Liver (tissue), 3 donors: ENCODE results near the gene SFT2D2.

Experiments used
- EGR1 ChIP-seq, 2 donors: IDR thresholded peaks; 2 replicates each; pipeline ENCODE4 v1.6.1; 2016 to 2018; ENCODE audit warnings: antibody characterized with exemption in 2 of 2, low read depth in 2 of 2
- FOXA1 ChIP-seq: IDR thresholded peaks from 2 replicates; pipeline ENCODE4 v1.6.1; 2016; ENCODE audit warnings: antibody characterized with exemption
- GABPA ChIP-seq, 2 donors: IDR thresholded peaks in 1 of 2; conservative IDR thresholded peaks in 1 of 2; 2 replicates each; pipeline ENCODE4 v1.6.1; 2016; ENCODE audit warnings: antibody characterized with exemption in 2 of 2, mild to moderate bottlenecking in 1 of 2, moderate library complexity in 1 of 2
- JUND ChIP-seq, 2 donors: IDR thresholded peaks; 2 replicates each; pipeline ENCODE4 v1.6.1; 2016; ENCODE audit warnings: antibody characterized with exemption in 2 of 2
- RAD21 ChIP-seq, 2 donors: IDR thresholded peaks; 2 replicates each; pipeline ENCODE4 v1.6.1; 2016; ENCODE audit warnings: antibody characterized with exemption in 2 of 2, mild to moderate bottlenecking in 2 of 2
- REST ChIP-seq: IDR thresholded peaks from 2 replicates; pipeline ENCODE4 v1.6.1; 2016; ENCODE audit warnings: antibody characterized with exemption, mild to moderate bottlenecking
- RXRA ChIP-seq, 2 donors: IDR thresholded peaks; 2 replicates each; pipeline ENCODE4 v1.6.1; 2017 to 2018; ENCODE audit warnings: antibody characterized with exemption in 2 of 2, mild to moderate bottlenecking in 1 of 2
- SP1 ChIP-seq: IDR thresholded peaks from 2 replicates; pipeline ENCODE4 v1.6.1; 2018; ENCODE audit warnings: antibody characterized with exemption, mild to moderate bottlenecking
- TAF1 ChIP-seq: conservative IDR thresholded peaks from 2 replicates; pipeline ENCODE4 v1.6.1; 2016; ENCODE audit warnings: antibody characterized with exemption, mild to moderate bottlenecking
- YY1 ChIP-seq: IDR thresholded peaks from 2 replicates; pipeline ENCODE4 v1.6.1; 2016; ENCODE audit warnings: antibody characterized with exemption, mild to moderate bottlenecking
- TF ChIP-seq, protein P1 (sequence below): fragments of 150-350 bp; IDR thresholded peaks from 2 replicates; pipeline ENCODE4 v1.5.1; 2017; ENCODE audit warnings: improper control_type of control experiment, low read depth, low read length; ENCODE audit not compliant: missing input control
- TF ChIP-seq, protein P2 (sequence below): IDR thresholded peaks from 2 replicates; pipeline ENCODE4 v1.6.1; 2016; ENCODE audit warnings: antibody characterized with exemption
- TF ChIP-seq, protein P3 (sequence below): IDR thresholded peaks from 2 replicates; pipeline ENCODE4 v1.6.1; 2016; ENCODE audit warnings: antibody characterized with exemption
- TF ChIP-seq, protein P4 (sequence below): IDR thresholded peaks from 2 replicates; pipeline ENCODE4 v1.6.1; 2016; ENCODE audit warnings: antibody characterized with exemption
- donor health status: healthy.
- donor health status: healthy.

DNA sequence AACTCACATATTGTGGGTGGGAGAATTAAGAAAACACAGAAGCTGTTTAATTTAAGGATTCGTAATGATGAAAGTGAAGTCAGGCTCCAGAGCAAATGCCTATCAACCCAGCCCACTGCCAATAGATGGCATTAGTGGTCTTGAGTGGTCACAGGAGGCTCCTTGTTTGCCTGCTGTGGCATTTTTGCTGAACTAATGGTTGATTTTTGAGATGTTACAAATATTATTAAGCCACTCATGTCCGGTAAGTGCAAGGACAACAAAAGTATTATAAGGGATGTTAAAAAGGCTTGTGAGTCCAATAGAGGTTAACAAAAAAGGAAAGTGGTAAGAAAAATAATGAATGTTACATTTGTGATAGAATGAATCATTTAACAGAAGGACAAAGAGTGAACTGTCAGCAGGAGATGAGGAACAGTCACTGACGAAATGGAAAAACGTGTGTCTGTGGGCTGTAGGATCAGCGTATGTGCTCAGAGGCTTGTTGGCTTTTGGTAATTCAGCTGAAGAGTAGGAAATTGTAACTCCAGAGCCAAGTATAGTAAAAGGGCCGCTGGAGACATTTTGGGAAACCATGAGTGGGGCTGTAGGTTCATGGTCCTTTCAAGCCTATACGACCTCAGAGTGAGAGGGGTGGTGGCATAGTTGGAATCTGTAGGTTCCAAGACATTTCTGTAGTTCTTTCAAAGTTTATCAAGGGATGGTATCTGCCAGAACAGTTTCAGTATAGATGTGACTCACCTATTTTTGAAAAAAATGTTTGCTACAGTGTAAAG is 11.2 kb downstream of the SFT2D2 start:
- TF ChIP-seq, protein P1, sequence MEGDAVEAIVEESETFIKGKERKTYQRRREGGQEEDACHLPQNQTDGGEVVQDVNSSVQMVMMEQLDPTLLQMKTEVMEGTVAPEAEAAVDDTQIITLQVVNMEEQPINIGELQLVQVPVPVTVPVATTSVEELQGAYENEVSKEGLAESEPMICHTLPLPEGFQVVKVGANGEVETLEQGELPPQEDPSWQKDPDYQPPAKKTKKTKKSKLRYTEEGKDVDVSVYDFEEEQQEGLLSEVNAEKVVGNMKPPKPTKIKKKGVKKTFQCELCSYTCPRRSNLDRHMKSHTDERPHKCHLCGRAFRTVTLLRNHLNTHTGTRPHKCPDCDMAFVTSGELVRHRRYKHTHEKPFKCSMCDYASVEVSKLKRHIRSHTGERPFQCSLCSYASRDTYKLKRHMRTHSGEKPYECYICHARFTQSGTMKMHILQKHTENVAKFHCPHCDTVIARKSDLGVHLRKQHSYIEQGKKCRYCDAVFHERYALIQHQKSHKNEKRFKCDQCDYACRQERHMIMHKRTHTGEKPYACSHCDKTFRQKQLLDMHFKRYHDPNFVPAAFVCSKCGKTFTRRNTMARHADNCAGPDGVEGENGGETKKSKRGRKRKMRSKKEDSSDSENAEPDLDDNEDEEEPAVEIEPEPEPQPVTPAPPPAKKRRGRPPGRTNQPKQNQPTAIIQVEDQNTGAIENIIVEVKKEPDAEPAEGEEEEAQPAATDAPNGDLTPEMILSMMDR = no peak
- TF ChIP-seq, protein P2, sequence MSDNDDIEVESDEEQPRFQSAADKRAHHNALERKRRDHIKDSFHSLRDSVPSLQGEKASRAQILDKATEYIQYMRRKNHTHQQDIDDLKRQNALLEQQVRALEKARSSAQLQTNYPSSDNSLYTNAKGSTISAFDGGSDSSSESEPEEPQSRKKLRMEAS = no peak
- TF ChIP-seq JUND (IDR thresholded peaks at IDR 0.05) (no peak), GABPA (IDR thresholded peaks at IDR 0.05 in 1 of 2, conservative IDR thresholded peaks at IDR 0.05 in 1 of 2) (no peak), FOXA1 (no peak), RAD21 (IDR thresholded peaks at IDR 0.05) (no peak), REST (no peak), YY1 (no peak), SP1 (no peak), EGR1 (IDR thresholded peaks at IDR 0.05; ENCODE audit: low read depth in 2 of 2) (no peak), TAF1 (no peak), RXRA (IDR thresholded peaks at IDR 0.05) (no peak)
- TF ChIP-seq, protein P3, sequence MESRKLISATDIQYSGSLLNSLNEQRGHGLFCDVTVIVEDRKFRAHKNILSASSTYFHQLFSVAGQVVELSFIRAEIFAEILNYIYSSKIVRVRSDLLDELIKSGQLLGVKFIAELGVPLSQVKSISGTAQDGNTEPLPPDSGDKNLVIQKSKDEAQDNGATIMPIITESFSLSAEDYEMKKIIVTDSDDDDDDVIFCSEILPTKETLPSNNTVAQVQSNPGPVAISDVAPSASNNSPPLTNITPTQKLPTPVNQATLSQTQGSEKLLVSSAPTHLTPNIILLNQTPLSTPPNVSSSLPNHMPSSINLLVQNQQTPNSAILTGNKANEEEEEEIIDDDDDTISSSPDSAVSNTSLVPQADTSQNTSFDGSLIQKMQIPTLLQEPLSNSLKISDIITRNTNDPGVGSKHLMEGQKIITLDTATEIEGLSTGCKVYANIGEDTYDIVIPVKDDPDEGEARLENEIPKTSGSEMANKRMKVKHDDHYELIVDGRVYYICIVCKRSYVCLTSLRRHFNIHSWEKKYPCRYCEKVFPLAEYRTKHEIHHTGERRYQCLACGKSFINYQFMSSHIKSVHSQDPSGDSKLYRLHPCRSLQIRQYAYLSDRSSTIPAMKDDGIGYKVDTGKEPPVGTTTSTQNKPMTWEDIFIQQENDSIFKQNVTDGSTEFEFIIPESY = no peak
- TF ChIP-seq, protein P4, sequence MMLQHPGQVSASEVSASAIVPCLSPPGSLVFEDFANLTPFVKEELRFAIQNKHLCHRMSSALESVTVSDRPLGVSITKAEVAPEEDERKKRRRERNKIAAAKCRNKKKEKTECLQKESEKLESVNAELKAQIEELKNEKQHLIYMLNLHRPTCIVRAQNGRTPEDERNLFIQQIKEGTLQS = no peak
